Measurements from ENCODE around the gene DDX54.

The DDX54 gene

GRCh38 chr12:113185180-113186032, at the start of gene DDX54, which contains the start of gene RITA1:
Gene DDX54, minus strand, starts transcription at chr12:113185478. Its CDS starts 27 bp downstream, at chr12:113185451.
Gene RITA1, plus strand, starts transcription at chr12:113185721. Its CDS starts 1,026 bp downstream, at chr12:113186747.
- DNase-seq (ENCODE audit: low read depth, low spot score), result no peak
- peak within 1 kb of the TSS; percentile 90 for H3K27ac ChIP-seq

GRCh38 chr12:113234483-113234882, 49.2 kb upstream of the DDX54 start:
- H3K27ac ChIP-seq, result no peak overlapping the region
- no peak for DNase-seq (ENCODE audit: low read depth, low spot score)

DNA sequence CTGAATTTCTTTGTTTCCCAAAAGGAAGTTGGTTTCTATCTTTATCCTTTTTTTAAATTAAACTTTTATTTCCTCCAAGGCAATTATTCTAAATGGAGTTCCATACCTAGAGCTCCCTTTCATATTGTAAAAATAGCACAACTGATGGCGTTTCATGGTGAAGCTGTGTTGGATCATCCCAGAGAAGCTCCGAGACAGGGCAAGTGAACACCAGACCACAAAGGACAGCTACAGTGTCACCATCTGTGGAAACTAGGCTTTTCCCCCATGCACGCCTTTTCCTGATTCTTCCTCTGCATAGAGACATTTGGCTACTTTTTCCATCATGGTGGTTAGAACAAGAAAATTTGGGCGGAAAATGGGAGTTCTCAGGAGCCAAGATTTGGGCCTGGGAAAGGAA, 48.7 kb upstream of the DDX54 start:
- DNase-seq (ENCODE audit: low read depth, low spot score), result no peak
- H3K27ac ChIP-seq, result no peak overlapping the region

GRCh38 chr12:113232840-113233585, 47.7 kb upstream of the DDX54 start:
- no peak for DNase-seq (ENCODE audit: low read depth, low spot score)
- no peak overlapping the region for H3K27ac ChIP-seq

DNA sequence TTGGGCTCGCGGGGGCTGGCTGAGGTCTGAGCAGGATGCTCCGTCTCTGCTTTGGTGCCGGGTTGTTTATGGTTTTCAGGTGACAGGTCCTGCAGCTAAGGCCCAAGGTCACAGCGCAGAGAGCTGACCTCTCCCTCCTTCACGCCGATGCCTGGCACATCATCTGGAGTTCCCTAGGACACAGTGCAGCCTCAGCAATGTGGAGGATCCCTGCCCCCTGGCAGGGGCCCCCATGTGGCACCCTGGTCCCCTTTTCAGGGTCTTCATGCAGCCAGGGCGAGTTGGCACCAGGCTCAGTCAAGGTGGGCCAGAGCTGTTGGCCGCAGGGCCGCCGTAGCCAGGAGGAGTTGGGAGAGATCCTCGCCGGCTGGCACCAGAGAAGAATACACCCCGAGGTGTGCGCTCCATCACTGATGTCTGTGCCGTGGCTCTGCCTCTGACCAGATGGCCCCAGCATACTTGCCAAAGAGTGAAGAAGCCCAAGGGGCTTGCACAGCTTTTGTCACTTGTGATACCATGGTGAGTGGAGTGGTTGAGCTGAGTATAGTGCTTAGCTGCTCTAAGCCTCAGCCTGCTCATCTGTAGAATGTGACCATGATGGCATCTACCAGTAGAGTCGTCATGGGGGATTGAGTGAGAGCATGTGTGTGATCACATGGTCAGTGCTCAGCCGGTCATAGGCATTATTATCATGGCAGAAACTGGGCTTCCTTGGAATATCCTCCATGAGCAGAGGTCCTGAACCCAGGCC, 47.0 kb upstream of the DDX54 start:
- DNase-seq (ENCODE audit: low read depth, low spot score), result no peak
- peak overlapping the region; percentile 10 for H3K27ac ChIP-seq

DNA sequence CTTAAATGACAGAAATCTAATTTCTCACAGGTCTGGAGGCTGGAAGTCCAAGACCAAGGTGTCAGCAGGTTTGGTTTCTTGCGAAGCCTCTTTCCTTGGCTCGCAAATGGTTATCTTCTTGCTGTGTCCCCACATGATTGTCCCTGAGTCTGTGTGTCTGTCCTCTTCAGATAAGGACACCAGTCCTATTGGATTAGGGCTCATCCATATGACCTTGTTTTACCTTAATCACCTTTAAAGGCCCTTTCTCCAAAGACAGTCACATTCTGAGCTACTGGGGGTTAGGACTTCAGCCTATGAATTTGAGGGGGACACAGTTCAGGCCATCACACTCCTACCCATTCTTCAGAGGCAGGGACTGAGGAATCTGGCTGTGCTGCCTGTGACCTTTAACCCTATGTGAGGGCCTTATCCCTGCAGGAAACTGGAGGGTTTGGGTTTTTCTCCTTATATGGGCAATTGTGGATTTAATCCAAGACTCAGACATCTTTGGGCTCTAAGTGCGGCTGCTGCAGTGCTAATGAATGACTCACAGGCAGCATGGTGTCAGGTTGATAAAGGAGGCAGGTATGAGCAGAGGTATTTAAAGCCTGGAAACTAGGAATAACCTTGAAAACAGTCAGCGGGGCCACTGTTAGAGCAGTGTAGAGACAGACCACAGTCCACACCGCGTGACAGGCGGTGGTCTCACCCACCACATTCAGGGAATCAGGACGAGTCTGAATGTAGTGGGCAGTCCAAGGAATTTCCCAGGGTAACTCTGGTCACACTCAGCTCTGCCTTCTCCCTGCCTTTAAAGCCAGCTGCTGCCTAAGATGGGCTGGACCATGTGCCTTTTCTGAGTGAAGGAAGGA, 46.2 kb upstream of the DDX54 start:
- H3K27ac ChIP-seq, result peak overlapping the region; percentile 10
- no peak for DNase-seq (ENCODE audit: low read depth, low spot score)

GRCh38 chr12:113230315-113231234, 45.3 kb upstream of the DDX54 start:
- peak overlapping the region; percentile 2 for H3K27ac ChIP-seq
- DNase-seq (ENCODE audit: low read depth, low spot score), result no peak

GRCh38 chr12:113228394-113229028, 43.2 kb upstream of the DDX54 start:
- no peak for DNase-seq (ENCODE audit: low read depth, low spot score)
- peak overlapping the region; percentile 2 for H3K27ac ChIP-seq

DNA sequence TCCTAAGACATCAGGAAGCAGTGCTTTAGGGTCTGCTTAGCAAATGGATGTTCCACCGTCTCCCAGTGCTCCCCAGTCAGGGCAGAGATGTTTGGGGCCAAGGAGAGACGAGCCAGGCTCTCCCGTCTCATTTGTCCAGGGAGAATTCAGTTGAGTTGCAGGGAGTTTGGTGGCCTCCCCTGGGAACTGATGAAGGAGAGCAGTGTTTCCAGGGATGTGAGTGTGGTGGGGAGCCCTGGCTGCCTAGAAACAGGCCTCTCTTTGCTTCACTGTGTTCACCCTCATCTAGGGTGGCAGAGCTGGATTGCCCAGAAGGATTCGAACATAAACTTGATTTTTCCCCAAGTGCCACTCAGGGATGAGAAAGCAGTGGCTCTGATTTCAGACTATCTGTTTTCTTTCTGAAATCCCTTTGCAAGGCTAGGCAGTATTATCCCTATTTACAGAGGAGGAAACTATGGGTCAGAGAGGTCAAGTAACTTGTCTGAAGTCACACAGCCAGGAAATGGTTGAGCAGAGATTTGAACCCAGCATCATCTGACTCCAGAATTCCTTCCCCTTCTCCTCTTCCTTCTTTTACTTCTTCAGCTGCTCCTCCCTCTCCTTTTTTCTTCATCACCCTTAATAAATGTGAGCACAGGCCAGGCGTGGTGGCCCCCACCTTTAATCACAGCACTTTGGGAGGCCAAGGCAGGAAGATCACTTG, 42.6 kb upstream of the DDX54 start:
- H3K27ac ChIP-seq, result no peak overlapping the region
- DNase-seq (ENCODE audit: low read depth, low spot score), result no peak

DNA sequence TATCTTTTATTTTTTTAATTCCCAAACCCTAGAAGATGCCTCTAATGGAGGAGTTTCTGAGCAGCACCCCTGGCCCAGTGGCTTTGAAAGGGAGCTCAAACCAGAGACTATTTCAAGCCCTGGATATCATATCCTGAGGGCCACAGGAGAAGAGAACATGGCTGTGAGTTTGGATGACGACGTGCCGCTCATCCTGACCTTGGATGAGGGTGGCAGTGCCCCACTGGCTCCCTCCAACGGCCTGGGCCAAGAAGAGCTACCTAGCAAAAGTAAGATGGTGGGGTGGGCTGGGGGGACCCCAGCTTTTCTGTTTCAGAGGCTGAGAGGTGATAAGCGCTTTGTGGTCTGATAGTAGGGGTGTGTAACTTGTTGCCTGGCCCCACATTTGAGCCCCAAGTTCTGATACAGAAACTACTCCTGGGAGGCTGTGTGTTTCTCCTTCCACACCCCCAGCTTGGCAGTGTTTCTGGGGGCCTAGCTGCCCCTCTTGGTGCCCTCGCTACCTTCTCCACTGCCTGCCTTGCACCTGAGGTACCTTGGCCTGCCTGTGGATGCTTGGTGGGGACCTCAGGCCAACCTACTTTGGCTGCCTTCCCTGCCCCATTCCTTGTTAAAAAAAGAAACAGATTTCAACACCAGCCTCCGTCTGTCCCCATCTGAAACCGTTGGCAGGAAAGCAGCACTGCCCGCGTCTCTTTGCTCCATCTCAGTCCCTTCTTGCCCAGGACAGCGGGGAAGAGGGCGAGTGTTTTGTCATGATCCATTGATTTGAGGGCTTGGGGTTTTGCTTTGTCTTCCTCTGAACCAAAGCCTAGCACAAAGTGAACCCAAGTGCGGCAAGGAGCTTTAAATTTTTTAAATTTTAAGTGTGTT, 41.7 kb upstream of the DDX54 start:
- no peak overlapping the region for H3K27ac ChIP-seq
- DNase-seq (ENCODE audit: low read depth, low spot score), result no peak

DNA sequence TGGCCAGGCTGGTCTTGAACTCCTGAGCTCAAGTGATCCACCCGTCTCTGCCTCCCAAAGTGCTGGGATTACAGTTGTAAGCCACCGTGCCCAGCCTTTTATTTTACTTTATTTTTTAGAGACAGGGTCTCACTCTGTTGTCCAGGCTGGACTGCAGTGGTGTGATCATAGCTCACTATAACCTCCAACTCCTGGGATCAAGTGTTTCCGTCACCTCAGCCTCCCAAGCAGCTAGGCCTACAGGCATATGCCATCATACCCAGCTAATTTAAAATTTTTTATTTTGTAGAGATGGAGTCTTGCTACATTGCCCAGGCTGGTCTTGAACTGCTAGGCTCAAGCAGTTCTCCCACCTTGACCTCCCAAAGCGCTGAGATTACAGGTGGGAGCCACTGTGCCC, 39.7 kb upstream of the DDX54 start:
- DNase-seq (ENCODE audit: low read depth, low spot score), result no peak

DNA sequence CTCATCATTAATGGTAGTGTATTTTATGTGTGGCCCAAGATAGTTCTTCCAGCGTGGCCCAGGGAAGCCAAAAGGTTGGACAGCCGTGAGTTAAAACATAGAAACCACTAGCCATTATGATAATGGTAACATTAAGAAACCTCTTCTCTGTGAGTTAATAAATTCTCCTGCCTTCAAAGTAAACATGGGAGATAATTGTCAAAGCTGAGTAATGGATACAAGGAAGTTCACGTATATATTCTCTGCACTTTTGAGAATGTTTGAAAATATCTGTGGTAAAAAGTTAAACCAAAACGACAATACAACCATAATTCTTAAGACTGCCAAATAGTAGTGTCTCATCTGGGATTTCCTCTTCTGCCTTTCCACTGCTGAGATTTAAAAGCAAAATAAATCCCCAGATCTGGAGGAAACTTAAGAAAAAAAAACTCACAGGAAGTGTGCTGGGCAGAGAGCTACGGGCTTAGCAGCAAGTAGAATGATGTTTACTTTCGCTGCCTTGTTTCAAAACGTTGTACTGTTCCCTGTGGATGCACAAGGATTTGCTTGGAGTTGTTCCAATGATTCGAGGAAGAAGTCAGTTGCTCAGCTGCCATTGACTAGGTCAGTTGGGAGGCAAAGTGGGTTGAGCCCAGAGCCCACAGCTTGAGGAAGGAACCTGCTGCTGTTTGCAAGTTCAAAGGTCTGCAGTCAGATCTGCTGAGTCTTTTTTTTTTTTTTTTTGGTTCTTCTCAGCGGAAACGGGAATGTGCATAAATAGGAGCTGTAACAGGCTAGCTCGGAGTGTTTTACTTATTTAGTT, 37.7 kb upstream of the DDX54 start:
- peak overlapping the region; percentile 77 for H3K27ac ChIP-seq
- no peak for DNase-seq (ENCODE audit: low read depth, low spot score)

More for the DNA sequence above, 39.7 kb upstream of the DDX54 start:
- no peak overlapping the region for H3K27ac ChIP-seq

DNA sequence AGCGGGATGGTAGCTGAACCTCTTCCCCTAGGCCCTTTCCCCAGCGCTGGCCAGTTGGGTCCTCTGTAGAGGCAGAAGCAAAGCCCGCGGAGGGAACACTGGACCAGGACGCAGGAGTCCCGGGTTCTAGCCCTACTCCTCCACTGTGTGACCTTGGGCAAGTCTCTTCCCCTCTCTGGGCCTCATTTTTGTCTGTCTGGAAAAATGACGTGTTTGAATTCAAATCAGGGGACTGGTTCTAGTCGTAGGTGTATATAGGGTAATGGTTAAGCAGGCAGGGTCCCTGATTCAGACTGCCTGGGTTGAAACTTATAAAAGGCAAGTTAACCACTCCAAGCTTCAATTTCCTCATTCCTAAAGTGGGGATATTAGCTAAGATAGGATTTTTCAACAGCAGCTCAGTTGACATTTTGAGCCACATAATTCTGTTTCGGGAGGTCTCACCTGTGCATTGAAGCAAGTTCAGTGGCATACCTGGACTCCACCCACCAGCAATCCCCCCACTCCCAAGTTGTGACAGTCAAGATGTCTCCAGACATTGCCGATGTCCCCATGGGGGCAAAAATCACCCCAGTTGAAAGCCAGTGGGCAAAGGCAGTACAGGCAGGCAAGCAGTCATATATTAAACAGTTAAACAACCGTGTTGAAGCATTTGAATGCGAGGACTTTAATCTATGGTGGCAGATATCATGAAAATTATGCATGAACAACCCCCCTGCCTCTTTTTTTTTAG, 36.9 kb upstream of the DDX54 start:
- DNase-seq (ENCODE audit: low read depth, low spot score), result no peak
- peak overlapping the region; percentile 77 for H3K27ac ChIP-seq

GRCh38 chr12:113221181-113221996, 36.1 kb upstream of the DDX54 start, which contains the start of gene TPCN1:
Gene TPCN1, plus strand, starts transcription at chr12:113221464. Its CDS starts 5,389 bp downstream, at chr12:113226853.
- peak; percentile 100 for DNase-seq (ENCODE audit: low read depth, low spot score)

More at GRCh38 chr12:113221181-113221996, 36.1 kb upstream of the DDX54 start, which contains the start of gene TPCN1:
- H3K27ac ChIP-seq, result peak within 1 kb of the TSS; percentile 77
